Peyer's patch (tissue), 4 donors: Measurements from ENCODE around the gene SATB1.

Experiments
- CTCF ChIP-seq, 6 experiments: fragments of 450-650 bp in 4 of 6; fragments of 200-600 bp in 2 of 6; sonication (generic) in 1 of 6; IDR thresholded peaks; one replicate each; pipeline ENCODE4 v1.5.1; 2017 to 2019; ENCODE audit warnings: antibody characterized with exemption in 6 of 6, mild to moderate bottlenecking in 3 of 6, moderate library complexity in 1 of 6
- POLR2A ChIP-seq, 2 donors: fragments of 450-650 bp; IDR thresholded peaks; one replicate each; pipeline ENCODE4 v1.5.1; 2017; ENCODE audit warnings: antibody characterized with exemption in 2 of 2, mild to moderate bottlenecking in 2 of 2, moderate library complexity in 2 of 2

- TF ChIP-seq CTCF (IDR thresholded peaks at IDR 0.05): no peak
- TF ChIP-seq POLR2A (IDR thresholded peaks at IDR 0.05): no peak
These were observed 30.6 kb downstream of the SATB1 start for GRCh38 chr3:18394384-18394995.
